ENCODE results near the gene MMP10.
A peak's percentile ranks its signal among the peaks of the same experiment; 100 is the strongest.

Gene MMP10

GRCh38 chr11:102780491-102780918 lies at the start of gene MMP10:
MMP10 (minus strand) TSS chr11:102780628; CDS start chr11:102780591, 37 bp downstream.
- DNase-seq (ENCODE audit: low spot score): no peak

- no peak for DNase-seq (ENCODE audit: low spot score)
Observed at GRCh38 chr11:102829316-102830000, 49.0 kb upstream of the MMP10 start.

- no peak for DNase-seq (ENCODE audit: low spot score)
Observed at GRCh38 chr11:102824556-102824955, 44.1 kb upstream of the MMP10 start.

GRCh38 chr11:102819491-102819890 lies 39.1 kb upstream of the MMP10 start:
- DNase-seq (ENCODE audit: low spot score): no peak

DNA sequence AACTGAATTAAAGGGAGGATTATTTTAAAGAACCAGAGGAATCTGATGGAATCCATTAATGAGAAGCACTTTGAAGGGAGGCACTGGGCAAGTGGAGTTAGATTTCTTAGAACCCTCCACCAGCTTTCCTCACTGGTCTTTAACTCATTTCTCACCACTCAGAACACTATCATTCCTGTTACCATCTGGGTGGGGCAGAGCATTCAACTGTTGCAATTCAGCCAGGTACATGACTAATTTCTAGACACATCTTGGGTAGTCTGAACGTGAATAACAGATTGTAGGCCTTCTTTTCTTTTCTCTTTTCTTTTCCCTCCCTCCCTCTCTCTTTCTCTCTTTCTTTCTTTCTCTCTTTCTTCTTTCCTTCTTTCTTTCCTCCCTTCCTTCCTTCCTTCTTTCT lies 33.1 kb upstream of the MMP10 start:
- no peak for DNase-seq (ENCODE audit: low spot score)

- DNase-seq (ENCODE audit: low spot score): no peak
Observed at GRCh38 chr11:102812188-102812587, 31.8 kb upstream of the MMP10 start.

GRCh38 chr11:102810950-102811660 lies 30.7 kb upstream of the MMP10 start:
- peak; percentile 14 for DNase-seq (ENCODE audit: low spot score)

GRCh38 chr11:102809971-102810370 lies 29.5 kb upstream of the MMP10 start:
- DNase-seq (ENCODE audit: low spot score): no peak

- no peak for DNase-seq (ENCODE audit: low spot score)
Observed at GRCh38 chr11:102807921-102808320, 27.5 kb upstream of the MMP10 start.

DNA sequence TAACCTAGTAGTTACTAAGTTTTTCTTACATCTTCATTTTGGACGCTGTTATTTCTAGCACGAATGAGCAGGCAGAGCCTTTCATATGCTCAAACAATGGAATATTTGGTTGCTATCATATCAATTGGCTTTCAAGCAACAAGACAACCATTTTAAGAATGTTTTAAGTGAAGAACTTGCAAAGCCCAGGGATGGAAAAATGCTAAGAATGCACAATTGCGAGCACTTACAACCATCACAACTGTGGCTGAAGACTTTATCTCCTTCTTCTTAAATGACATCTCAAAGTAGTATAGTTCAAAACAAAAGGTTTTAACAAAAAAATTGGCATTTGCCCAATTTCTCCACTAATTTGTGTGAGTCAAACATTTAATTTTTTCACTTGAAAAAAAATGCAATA lies 25.9 kb upstream of the MMP10 start:
- no peak for DNase-seq (ENCODE audit: low spot score)

- DNase-seq (ENCODE audit: low spot score): no peak
Observed at GRCh38 chr11:102802341-102802740, 21.9 kb upstream of the MMP10 start.

- DNase-seq (ENCODE audit: low spot score): no peak
Observed at GRCh38 chr11:102800767-102801166, 20.3 kb upstream of the MMP10 start.

DNA sequence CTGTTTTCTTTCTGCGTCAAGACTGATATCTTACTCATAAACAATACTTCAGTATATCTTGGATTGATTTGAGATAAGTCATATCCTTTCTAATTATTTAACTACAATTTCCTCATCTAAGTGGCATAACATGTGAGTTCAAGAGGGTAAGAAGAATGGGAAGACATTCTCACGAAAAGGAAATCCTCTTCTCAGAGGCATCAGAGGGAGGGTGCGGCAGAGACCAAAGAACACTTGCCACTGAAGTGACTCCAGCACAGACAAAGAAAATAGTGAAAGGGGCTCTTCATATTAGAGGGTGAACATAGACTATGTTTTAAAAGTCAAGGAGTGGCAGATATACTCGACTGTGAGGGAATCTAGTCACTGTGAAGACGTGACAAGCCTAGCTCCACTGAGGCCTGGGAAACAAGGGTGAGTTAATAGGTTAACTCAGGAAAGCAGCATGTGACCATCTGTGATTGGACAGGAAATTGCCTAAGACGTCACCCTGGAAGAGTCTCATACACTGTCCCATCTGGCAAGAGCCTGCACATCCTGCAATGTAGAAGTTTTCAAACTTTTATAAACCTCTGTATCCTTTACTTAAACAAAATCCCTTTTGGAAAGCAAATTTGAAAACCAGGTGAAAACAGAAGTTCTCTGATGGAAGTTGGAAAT lies 19.4 kb upstream of the MMP10 start:
- DNase-seq (ENCODE audit: low spot score): no peak

- DNase-seq (ENCODE audit: low spot score): no peak
Observed at GRCh38 chr11:102798012-102798746, 17.8 kb upstream of the MMP10 start, which contains the start of gene MMP1. MMP1 (minus strand) TSS chr11:102798160; CDS start chr11:102798092, 68 bp downstream.

- no peak for DNase-seq (ENCODE audit: low spot score)
Observed at GRCh38 chr11:102794382-102794781, 14.0 kb upstream of the MMP10 start.

DNA sequence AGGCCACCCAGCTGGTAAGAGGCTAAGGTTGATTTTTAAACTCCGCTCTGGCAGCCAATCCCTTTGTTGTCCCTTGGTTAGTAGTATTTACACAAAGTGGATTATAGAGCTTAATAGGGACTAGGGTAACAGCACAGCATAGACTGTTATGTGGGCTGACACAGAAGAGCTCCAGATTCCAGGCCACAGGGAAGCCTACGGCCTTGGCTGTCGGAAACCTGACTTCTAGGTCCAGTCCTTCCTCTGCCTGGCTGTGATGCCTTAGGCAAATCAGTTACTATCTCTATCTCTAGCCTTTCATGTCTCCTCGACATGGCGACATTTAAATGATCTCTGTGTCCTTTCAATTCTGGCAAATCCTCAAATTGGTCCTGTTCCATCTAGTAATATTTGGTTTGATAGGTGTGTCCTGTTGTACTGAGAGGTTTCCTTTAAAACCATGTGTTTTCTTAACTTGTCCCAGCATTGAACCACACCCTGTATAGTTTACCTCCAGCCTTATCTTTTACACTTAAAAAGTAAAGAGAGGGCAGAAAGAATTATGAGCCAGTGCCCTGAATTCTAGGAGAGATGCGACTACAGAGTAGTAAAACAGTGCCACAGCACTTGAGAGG lies 13.4 kb upstream of the MMP10 start:
- DNase-seq (ENCODE audit: low spot score): no peak

DNA sequence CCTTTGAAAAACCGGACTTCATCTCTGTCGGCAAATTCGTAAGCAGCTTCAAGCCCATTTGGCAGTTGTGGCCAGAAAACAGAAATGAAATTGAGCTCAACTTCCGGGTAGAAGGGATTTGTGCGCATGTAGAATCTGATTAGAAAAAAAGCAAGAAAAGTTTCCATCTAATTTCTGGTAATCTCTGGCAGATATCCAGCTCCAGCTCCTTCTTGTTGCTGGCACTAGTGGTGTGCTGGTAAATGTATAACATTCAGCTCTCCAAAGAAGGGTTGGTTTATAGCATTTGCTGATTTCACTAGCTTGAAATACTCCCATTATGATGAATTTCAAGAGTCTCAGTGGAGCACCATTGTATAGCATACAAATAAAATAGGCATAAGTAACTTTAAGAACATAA lies 12.2 kb upstream of the MMP10 start:
- no peak for DNase-seq (ENCODE audit: low spot score)

DNA sequence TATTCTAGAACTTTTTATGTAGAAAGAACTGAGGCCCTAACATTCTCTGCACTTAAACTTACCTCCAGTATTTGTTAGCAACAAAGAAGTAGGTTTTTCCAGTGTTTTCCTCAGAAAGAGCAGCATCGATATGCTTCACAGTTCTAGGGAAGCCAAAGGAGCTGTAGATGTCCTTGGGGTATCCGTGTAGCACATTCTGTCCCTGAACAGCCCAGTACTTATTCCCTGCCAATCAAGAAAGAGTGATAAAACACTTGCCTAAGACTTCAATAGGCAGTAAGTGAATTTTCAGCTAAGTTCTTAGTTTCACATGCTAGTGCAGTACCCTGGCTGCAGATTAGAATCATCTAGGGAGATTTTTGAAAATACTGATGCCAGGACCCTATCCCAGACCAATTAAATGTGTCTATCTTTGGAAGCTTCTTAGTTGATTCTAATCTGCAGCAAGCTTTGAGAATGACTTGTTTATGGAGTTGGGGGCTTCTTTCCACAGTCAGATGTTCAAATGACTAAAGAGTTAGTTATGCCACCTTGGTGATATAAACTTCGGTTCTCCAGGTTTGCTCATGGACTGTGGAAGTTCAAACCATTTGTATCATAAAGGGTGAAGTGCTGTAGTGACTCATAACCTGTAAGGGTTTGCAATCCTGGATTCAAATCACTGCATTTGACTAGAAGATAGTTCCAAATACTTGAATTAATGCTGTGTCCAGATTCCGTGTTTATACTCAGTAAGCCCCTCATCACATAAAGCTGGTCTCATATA lies 11.0 kb upstream of the MMP10 start:
- DNase-seq (ENCODE audit: low spot score): no peak

GRCh38 chr11:102788334-102788995 lies 8.0 kb upstream of the MMP10 start:
- DNase-seq (ENCODE audit: low spot score): no peak

DNA sequence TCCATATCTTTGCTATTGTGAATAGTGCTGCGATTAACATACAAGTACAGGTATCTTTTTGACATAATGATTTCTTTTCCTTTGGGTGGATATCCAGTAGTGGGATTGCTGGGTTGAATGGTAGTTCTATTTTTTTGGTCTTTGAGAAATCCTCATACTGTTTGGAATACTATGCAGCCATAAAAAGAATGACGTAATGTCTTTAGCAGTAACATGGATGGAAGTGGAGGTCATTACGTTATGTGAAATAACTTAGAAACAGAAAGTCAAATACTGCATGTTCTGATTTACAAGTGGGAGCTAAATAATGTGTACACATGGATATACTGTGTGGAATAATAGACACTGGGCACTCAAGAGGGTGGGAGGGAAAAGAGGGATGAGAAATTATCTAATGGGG lies 4.0 kb upstream of the MMP10 start:
- DNase-seq (ENCODE audit: low spot score): no peak

- no peak for DNase-seq (ENCODE audit: low spot score)
Observed at GRCh38 chr11:102783720-102784119, 3.3 kb upstream of the MMP10 start.

All from putamen (tissue), 1 donor.